Measurements from ENCODE around the gene CACNA2D3. TPM values are rescaled to one million over a fixed set of nuclear protein-coding genes. Genes with fewer than 3 reads are reported as not detected.

CACNA2D3 gene
- total and polyA plus RNA-seq, 4 donors, result 0.06 to 0.37 (median 0.08) TPM; not detected in 1

DNA sequence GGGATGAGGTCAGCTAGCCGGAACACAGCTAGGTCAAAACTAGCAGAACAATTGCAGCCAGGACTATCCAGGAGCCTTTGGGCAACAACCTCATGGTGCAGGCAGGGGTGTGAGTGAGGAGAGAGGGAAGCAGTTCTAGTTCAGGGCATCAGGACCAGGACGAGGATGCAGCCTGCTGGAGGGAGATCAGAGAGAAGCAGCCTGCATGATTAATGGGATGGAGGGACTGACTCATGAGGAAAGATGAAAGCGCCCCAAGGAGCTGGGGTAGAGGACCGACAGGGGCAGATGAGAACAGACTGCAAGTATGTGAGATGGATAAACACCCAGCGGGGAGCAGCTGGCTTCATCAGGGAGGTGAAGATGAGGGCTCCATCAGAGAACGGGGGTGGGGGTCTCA lies 843.4 kb downstream of the CACNA2D3 start:
- TF ChIP-seq GABPA (IDR thresholded peaks at IDR 0.05 in 1 of 2, conservative IDR thresholded peaks at IDR 0.05 in 1 of 2), result no peak
- TF ChIP-seq, protein P1, sequence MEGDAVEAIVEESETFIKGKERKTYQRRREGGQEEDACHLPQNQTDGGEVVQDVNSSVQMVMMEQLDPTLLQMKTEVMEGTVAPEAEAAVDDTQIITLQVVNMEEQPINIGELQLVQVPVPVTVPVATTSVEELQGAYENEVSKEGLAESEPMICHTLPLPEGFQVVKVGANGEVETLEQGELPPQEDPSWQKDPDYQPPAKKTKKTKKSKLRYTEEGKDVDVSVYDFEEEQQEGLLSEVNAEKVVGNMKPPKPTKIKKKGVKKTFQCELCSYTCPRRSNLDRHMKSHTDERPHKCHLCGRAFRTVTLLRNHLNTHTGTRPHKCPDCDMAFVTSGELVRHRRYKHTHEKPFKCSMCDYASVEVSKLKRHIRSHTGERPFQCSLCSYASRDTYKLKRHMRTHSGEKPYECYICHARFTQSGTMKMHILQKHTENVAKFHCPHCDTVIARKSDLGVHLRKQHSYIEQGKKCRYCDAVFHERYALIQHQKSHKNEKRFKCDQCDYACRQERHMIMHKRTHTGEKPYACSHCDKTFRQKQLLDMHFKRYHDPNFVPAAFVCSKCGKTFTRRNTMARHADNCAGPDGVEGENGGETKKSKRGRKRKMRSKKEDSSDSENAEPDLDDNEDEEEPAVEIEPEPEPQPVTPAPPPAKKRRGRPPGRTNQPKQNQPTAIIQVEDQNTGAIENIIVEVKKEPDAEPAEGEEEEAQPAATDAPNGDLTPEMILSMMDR (IDR thresholded peaks at IDR 0.05; ENCODE audit: low read depth, low read length, missing input control), result no peak
- no peak for TF ChIP-seq RXRA (IDR thresholded peaks at IDR 0.05)
- no peak for TF ChIP-seq RAD21 (IDR thresholded peaks at IDR 0.05)
- no peaks in the 10 kb centered on the region for H3K9me3 ChIP-seq (ENCODE audit: control insufficient read depth in 4 of 4, low read length in 3 of 4)
- H3K27me3 ChIP-seq (ENCODE audit: control insufficient read depth in 4 of 4, insufficient read depth in 4 of 4, low read length in 3 of 4), result peaks cover 0 to 4% (median 0%) of the 10 kb centered on the region in 4 donors
- WGBS, result 81% methylated on average over 6 of the region's 6 CpGs
- H3K36me3 ChIP-seq (ENCODE audit: control insufficient read depth in 4 of 4, insufficient read depth in 3 of 4, low read depth in 1 of 4, low read length in 3 of 4), result no peaks in the 10 kb centered on the region
- no peak overlapping the region for H3K27ac ChIP-seq (ENCODE audit: low read depth in 1 of 2, low read length in 2 of 2)
- H3K4me1 ChIP-seq (ENCODE audit: control insufficient read depth in 4 of 4, insufficient read depth in 4 of 4, low read length in 3 of 4), result no peaks in the 10 kb centered on the region
- DNase-seq (ENCODE audit: low spot score), result no peak
- H3K4me3 ChIP-seq (ENCODE audit: low read depth in 1 of 3, low read length in 3 of 3), result no peak overlapping the region
- no peak overlapping the region for H3K9ac ChIP-seq (ENCODE audit: low read depth in 1 of 2, low read length in 2 of 2)

DNA sequence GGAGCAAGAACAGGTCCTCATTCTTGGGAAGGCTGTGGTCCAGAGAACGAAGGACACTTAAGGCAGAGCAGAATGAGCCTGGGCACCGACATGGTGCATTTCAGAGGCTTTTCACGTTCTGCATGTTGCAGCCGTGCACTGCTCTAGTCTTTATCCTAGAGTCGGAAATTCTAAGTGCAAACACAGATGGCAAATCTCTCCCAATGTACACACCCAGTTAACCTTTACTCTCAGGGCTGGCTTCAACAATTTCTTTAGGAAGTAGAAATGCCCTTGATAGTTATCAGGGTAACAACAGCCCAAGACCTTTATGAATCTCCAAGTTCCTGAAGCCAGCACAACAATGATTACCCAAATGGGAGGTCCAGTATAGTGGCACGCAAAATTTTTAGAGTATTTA lies 844.6 kb downstream of the CACNA2D3 start:
- H3K27ac ChIP-seq (ENCODE audit: low read depth in 1 of 2, low read length in 2 of 2), result no peak overlapping the region

More for the DNA sequence above, 844.6 kb downstream of the CACNA2D3 start:
- Histone ChIP-seq H3K4me1 (ENCODE audit: control insufficient read depth in 4 of 4, insufficient read depth in 4 of 4, low read length in 3 of 4) (no peaks in the 10 kb centered on the region), H3K27me3 (ENCODE audit: control insufficient read depth in 4 of 4, insufficient read depth in 4 of 4, low read length in 3 of 4) (peaks cover 0 to 4% (median 0%) of the 10 kb centered on the region in 4 donors), H3K9ac (ENCODE audit: low read depth in 1 of 2, low read length in 2 of 2) (no peak overlapping the region), H3K4me3 (ENCODE audit: low read depth in 1 of 3, low read length in 3 of 3) (no peak overlapping the region), H3K36me3 (ENCODE audit: control insufficient read depth in 4 of 4, insufficient read depth in 3 of 4, low read depth in 1 of 4, low read length in 3 of 4) (no peaks in the 10 kb centered on the region), H3K9me3 (ENCODE audit: control insufficient read depth in 4 of 4, low read length in 3 of 4) (no peaks in the 10 kb centered on the region)
- no peak for TF ChIP-seq SP1 (IDR thresholded peaks at IDR 0.05)
- TF ChIP-seq RXRA (IDR thresholded peaks at IDR 0.05), result no peak
- TF ChIP-seq RAD21 (IDR thresholded peaks at IDR 0.05), result no peak
- no peak for TF ChIP-seq JUND (IDR thresholded peaks at IDR 0.05)
- TF ChIP-seq, protein P2, sequence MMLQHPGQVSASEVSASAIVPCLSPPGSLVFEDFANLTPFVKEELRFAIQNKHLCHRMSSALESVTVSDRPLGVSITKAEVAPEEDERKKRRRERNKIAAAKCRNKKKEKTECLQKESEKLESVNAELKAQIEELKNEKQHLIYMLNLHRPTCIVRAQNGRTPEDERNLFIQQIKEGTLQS (IDR thresholded peaks at IDR 0.05), result no peak
- TF ChIP-seq NR2F2 (IDR thresholded peaks at IDR 0.05), result no peak
- TF ChIP-seq TAF1 (conservative IDR thresholded peaks at IDR 0.05), result no peak
- TF ChIP-seq, protein P3, sequence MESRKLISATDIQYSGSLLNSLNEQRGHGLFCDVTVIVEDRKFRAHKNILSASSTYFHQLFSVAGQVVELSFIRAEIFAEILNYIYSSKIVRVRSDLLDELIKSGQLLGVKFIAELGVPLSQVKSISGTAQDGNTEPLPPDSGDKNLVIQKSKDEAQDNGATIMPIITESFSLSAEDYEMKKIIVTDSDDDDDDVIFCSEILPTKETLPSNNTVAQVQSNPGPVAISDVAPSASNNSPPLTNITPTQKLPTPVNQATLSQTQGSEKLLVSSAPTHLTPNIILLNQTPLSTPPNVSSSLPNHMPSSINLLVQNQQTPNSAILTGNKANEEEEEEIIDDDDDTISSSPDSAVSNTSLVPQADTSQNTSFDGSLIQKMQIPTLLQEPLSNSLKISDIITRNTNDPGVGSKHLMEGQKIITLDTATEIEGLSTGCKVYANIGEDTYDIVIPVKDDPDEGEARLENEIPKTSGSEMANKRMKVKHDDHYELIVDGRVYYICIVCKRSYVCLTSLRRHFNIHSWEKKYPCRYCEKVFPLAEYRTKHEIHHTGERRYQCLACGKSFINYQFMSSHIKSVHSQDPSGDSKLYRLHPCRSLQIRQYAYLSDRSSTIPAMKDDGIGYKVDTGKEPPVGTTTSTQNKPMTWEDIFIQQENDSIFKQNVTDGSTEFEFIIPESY (IDR thresholded peaks at IDR 0.05), result no peak
- TF ChIP-seq EGR1 (IDR thresholded peaks at IDR 0.05; ENCODE audit: low read depth in 2 of 2), result no peak
- TF ChIP-seq FOXA2 (IDR thresholded peaks at IDR 0.05), result no peak
- TF ChIP-seq, protein P1 (IDR thresholded peaks at IDR 0.05; ENCODE audit: low read depth, low read length, missing input control), result no peak
- TF ChIP-seq GABPA (IDR thresholded peaks at IDR 0.05 in 1 of 2, conservative IDR thresholded peaks at IDR 0.05 in 1 of 2), result no peak
- TF ChIP-seq, protein P4, sequence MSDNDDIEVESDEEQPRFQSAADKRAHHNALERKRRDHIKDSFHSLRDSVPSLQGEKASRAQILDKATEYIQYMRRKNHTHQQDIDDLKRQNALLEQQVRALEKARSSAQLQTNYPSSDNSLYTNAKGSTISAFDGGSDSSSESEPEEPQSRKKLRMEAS (IDR thresholded peaks at IDR 0.05), result no peak
- TF ChIP-seq YY1 (IDR thresholded peaks at IDR 0.05), result no peak
- no peak for TF ChIP-seq HNF4A (conservative IDR thresholded peaks at IDR 0.05)
- DNase-seq (ENCODE audit: low spot score), result no peak
- WGBS, result 39% methylated on average over 6 of the region's 6 CpGs
